H1 (cell line): Measurements from ENCODE around the gene HRH4. TPM values are rescaled to one million over a fixed set of nuclear protein-coding genes. Genes with fewer than 3 reads are reported as not detected.

Experiments
- CTCF ChIA-PET: fragments of 300-600 bp; sonication (Branson Sonifier 250); formaldehyde crosslinking; loops from one replicate; lab custom pipeline; 2021; ENCODE audit not compliant: partially characterized antibody; lab: Charles Lee
- POLR2A ChIA-PET: fragments of 300-600 bp; sonication (Branson Sonifier 250); formaldehyde crosslinking; loops from one replicate; lab custom pipeline; 2021; ENCODE audit warnings: inconsistent platforms; ENCODE audit not compliant: partially characterized antibody; lab: Charles Lee
- DNase-seq, 2 experiments: peaks; one replicate each; pipeline versions ENCODE4 v3.0.0 to v3.0.0-alpha.2; 2010 to 2022; ENCODE audit warnings: low spot score in 2 of 2, low read depth in 1 of 2, mixed read lengths in 1 of 2
- FAIRE-seq: peaks from 2 replicates; lab custom pipeline; 2011; peaks lifted over from hg19 to GRCh38; lab: Jason Lieb, UNC
- H2AFZ ChIP-seq: 2 replicates; pipeline ENCODE4 v1.8.1; 2012; ENCODE audit warnings: low read length, inconsistent platforms
- H2AK5ac ChIP-seq: 2 replicates; pipeline ENCODE4 v1.6.1; 2013; ENCODE audit warnings: low read depth, low read length
- H2BK120ac ChIP-seq: replicated peaks from 2 replicates; pipeline ENCODE3; 2013; ENCODE audit warnings: low read depth, low read length, inconsistent platforms
- H2BK12ac ChIP-seq: 2 replicates; pipeline ENCODE4 v1.6.1; 2013; ENCODE audit warnings: low read depth, low read length
- H2BK15ac ChIP-seq: 2 replicates; pipeline ENCODE4 v1.6.1; 2013; ENCODE audit warnings: low read length
- H2BK20ac ChIP-seq: 2 replicates; pipeline ENCODE4 v1.6.1; 2013; ENCODE audit warnings: low read length
- H2BK5ac ChIP-seq: 2 replicates; pipeline ENCODE4 v1.6.1; 2013; ENCODE audit warnings: low read depth, low read length
- H3K14ac ChIP-seq: 2 replicates; pipeline ENCODE4 v1.6.1; 2013; ENCODE audit warnings: inconsistent platforms; ENCODE audit not compliant: insufficient read length
- H3K18ac ChIP-seq: 2 replicates; pipeline ENCODE4 v1.6.1; 2013; ENCODE audit warnings: low read length; ENCODE audit errors: extremely low read depth
- H3K23ac ChIP-seq: 2 replicates; pipeline ENCODE4 v1.6.1; 2013; ENCODE audit warnings: inconsistent platforms; ENCODE audit not compliant: insufficient read length
- H3K23me2 ChIP-seq: 2 replicates; pipeline ENCODE4 v1.6.1; 2013; ENCODE audit warnings: low read depth, low read length
- H3K27ac ChIP-seq: 2 replicates; pipeline ENCODE4 v1.6.1; 2011; ENCODE audit warnings: low read depth, low read length, inconsistent platforms
- H3K27me3 ChIP-seq, 4 experiments: replicated peaks in 1 of 4; 1 replicate in 1 of 4; 2 replicates in 3 of 4; pipeline versions ENCODE4 v1.6.1 to v1.8.1; 2011 to 2013; ENCODE audit warnings: low read length in 3 of 4, mild to moderate bottlenecking in 3 of 4, inconsistent platforms in 2 of 4, mixed read lengths in 2 of 4, moderate library complexity in 1 of 4; ENCODE audit not compliant: control insufficient read depth in 3 of 4, insufficient read depth in 3 of 4; ENCODE audit errors: extremely low read depth in 1 of 4
- H3K36me3 ChIP-seq, 4 experiments: 2 replicates each; pipeline versions ENCODE4 v1.6.1 to v1.8.1; 2011 to 2013; ENCODE audit warnings: mild to moderate bottlenecking in 4 of 4, low read length in 3 of 4, moderate library complexity in 2 of 4, control low read depth in 1 of 4, inconsistent platforms in 1 of 4; ENCODE audit not compliant: insufficient read depth in 4 of 4, control insufficient read depth in 2 of 4
- H3K4ac ChIP-seq: replicated peaks from 2 replicates; pipeline ENCODE3; 2013; ENCODE audit warnings: low read length, low read depth, mixed read lengths, inconsistent platforms; ENCODE audit not compliant: insufficient read length
- H3K4me1 ChIP-seq, 4 experiments: replicated peaks in 1 of 4; 1 replicate in 1 of 4; 2 replicates in 3 of 4; pipeline versions ENCODE4 v1.6.1 to v1.8.1; 2011 to 2013; ENCODE audit warnings: low read length in 3 of 4, inconsistent platforms in 2 of 4, mixed read lengths in 1 of 4; ENCODE audit not compliant: insufficient read depth in 4 of 4, control insufficient read depth in 3 of 4
- H3K4me2 ChIP-seq, 2 experiments: 2 replicates each; pipeline versions ENCODE4 v1.6.1 to v1.8.1; 2011 to 2013; ENCODE audit warnings: low read depth in 2 of 2, low read length in 2 of 2, control low read depth in 1 of 2, inconsistent platforms in 1 of 2, mild to moderate bottlenecking in 1 of 2; ENCODE audit not compliant: insufficient read depth in 1 of 2
- H3K4me3 ChIP-seq, 4 experiments: fragments of 200-600, 300-600 bp in 1 of 4; sonication (generic), shearing (Covaris generic), sonication (Bioruptor Twin) in 1 of 4; 2 replicates each; pipeline versions ENCODE4 v1.5.1 to v1.8.1; 2011 to 2016; ENCODE audit warnings: low read length in 4 of 4, low read depth in 3 of 4, control low read depth in 2 of 4, inconsistent platforms in 2 of 4, mild to moderate bottlenecking in 2 of 4, mixed read lengths in 1 of 4, moderate library complexity in 1 of 4; ENCODE audit not compliant: insufficient read depth in 2 of 4; ENCODE audit errors: extremely low read depth in 1 of 4
- H3K56ac ChIP-seq: replicated peaks from 2 replicates; pipeline ENCODE3; 2013; ENCODE audit warnings: low read depth, mild to moderate bottlenecking, mixed read lengths, low read length, inconsistent platforms; ENCODE audit not compliant: insufficient read length
- H3K79me1 ChIP-seq: 2 replicates; pipeline ENCODE4 v1.6.1; 2013; ENCODE audit warnings: low read depth, low read length, control low read depth
- H3K79me2 ChIP-seq, 2 experiments: 2 replicates each; pipeline versions ENCODE4 v1.6.1 to v1.8.1; 2012 to 2013; ENCODE audit warnings: low read length in 2 of 2, mild to moderate bottlenecking in 2 of 2, inconsistent platforms in 1 of 2; ENCODE audit not compliant: insufficient read depth in 2 of 2, control insufficient read depth in 1 of 2
- H3K9ac ChIP-seq, 4 experiments: replicated peaks in 1 of 4; 1 replicate in 1 of 4; 2 replicates in 3 of 4; pipeline versions ENCODE4 v1.6.1 to v1.8.1; 2011 to 2013; ENCODE audit warnings: low read depth in 3 of 4, low read length in 3 of 4, control low read depth in 2 of 4, mild to moderate bottlenecking in 2 of 4, moderate library complexity in 2 of 4, inconsistent platforms in 1 of 4; ENCODE audit errors: extremely low read depth in 1 of 4
- H3K9me3 ChIP-seq, 2 experiments: 2 replicates each; pipeline versions ENCODE4 v1.6.1 to v1.8.1; 2012 to 2013; ENCODE audit warnings: mild to moderate bottlenecking in 2 of 2, moderate library complexity in 2 of 2, control low read depth in 1 of 2, inconsistent platforms in 1 of 2, low read depth in 1 of 2, low read length in 1 of 2, mixed read lengths in 1 of 2; ENCODE audit not compliant: insufficient read depth in 2 of 2
- H4K20me1 ChIP-seq, 2 experiments: replicated peaks in 1 of 2; 2 replicates each; pipeline versions ENCODE3 to v1.8.1; 2011 to 2013; ENCODE audit warnings: inconsistent platforms in 2 of 2, low read length in 2 of 2, mild to moderate bottlenecking in 1 of 2; ENCODE audit not compliant: insufficient read depth in 2 of 2, control insufficient read depth in 1 of 2
- H4K5ac ChIP-seq: 2 replicates; pipeline ENCODE4 v1.6.1; 2013; ENCODE audit warnings: low read length, low read depth, mixed read lengths, inconsistent platforms; ENCODE audit not compliant: insufficient read length
- H4K8ac ChIP-seq: 2 replicates; pipeline ENCODE4 v1.8.0; 2013; ENCODE audit warnings: mild to moderate bottlenecking, moderate library complexity, low read length, inconsistent platforms; ENCODE audit not compliant: insufficient read depth; ENCODE audit errors: extremely low read depth
- H4K91ac ChIP-seq: replicated peaks from 2 replicates; pipeline ENCODE3; 2013; ENCODE audit warnings: low read length, mixed read lengths, inconsistent platforms; ENCODE audit not compliant: insufficient read length
- EZH2 ChIP-seq: fragments of 200-600 bp; sonication (generic); IDR thresholded peaks from 2 replicates; pipeline ENCODE4 v1.7.1; 2012; ENCODE audit warnings: low read depth, mild to moderate bottlenecking, moderate library complexity, low read length, inconsistent platforms; ENCODE audit not compliant: severe bottlenecking
- RNF2 ChIP-seq: fragments of 200-900, 300-1000 bp; sonication (generic); IDR thresholded peaks from 2 replicates; pipeline ENCODE4 v1.7.1; 2016; ENCODE audit warnings: borderline replicate concordance, low read depth, mild to moderate bottlenecking, antibody characterized with exemption, low read length; ENCODE audit not compliant: poor library complexity, severe bottlenecking; ENCODE audit errors: missing control alignments
- WGBS, 2 experiments: shearing (Covaris generic) in 1 of 2; methylation state at CpG; one replicate each; pipeline versions ENCODE4 v1.1.6 to v1.1.7; 2013 to 2015; ENCODE audit warnings: low lambda C conversion rate in 2 of 2, mixed read lengths in 2 of 2, inconsistent platforms in 1 of 2, low coverage in 1 of 2, missing lambda C conversion rate in 1 of 2; ENCODE audit not compliant: insufficient replicate concordance in 2 of 2, insufficient coverage in 1 of 2, insufficient read length in 1 of 2; ENCODE audit errors: extremely low coverage in 1 of 2, missing lambda C conversion rate in 1 of 2; 5-methylcytosine and 5-hydroxymethylcytosine counted together
- polyA plus RNA-seq, 7 experiments: library from polyadenylated mRNA; depleted of rRNA in 3 of 7; stranded (reverse) in 5 of 7; unstranded in 2 of 7; fragments of >200 nt in 5 of 7; fragments of 200-250 nt in 2 of 7; gene quantifications; 1 replicate in 5 of 7; 2 replicates in 1 of 7; 4 replicates in 1 of 7; pipeline versions ENCODE4 v1.2.1 to v1.2.3, GENCODE V29; 2011 to 2013; ENCODE audit warnings: missing spikeins in 2 of 7, mixed read lengths in 2 of 7
- total RNA-seq: library from RNA; stranded (reverse); fragmentation: NEBNext Ultra II Directional; extraction: Animal tissue kit (Norgen Biotek cat#: 25700); gene quantifications from 2 replicates; pipeline ENCODE4 v1.2.1, GENCODE V29; 2021

Gene HRH4
- total and polyA plus RNA-seq, 2 of the 8 experiments (the other 6 are each of a cell fraction or from before 2014, with no cell fraction given): 0.03 TPM; not detected in 1

- no peak overlapping the region for H3K9ac ChIP-seq
- H3K18ac ChIP-seq: no peak overlapping the region
- no peak overlapping the region for H3K23ac ChIP-seq
- FAIRE-seq (no peak), DNase-seq (no peak)
- no peak overlapping the region for H3K56ac ChIP-seq
- H3K27ac ChIP-seq: no peak overlapping the region
- no peaks in the 10 kb centered on the region for H3K9me3 ChIP-seq
- H4K91ac ChIP-seq: no peak overlapping the region
- no peaks in the 10 kb centered on the region for H3K27me3 ChIP-seq
- H2AK5ac ChIP-seq: no peak overlapping the region
- no peaks in the 10 kb centered on the region for H3K79me1 ChIP-seq
- H2BK120ac ChIP-seq: no peak overlapping the region
- H3K4me1 ChIP-seq: peaks cover 0 to 4% (median 2%) of the 10 kb centered on the region in 4 experiments; a peak in 2 of 7 replicates
- peaks cover 3% of the 10 kb centered on the region; the same call in 1 of the 2 replicates for H3K23me2 ChIP-seq
- no peak overlapping the region for H3K14ac ChIP-seq
- no peak overlapping the region for H3K4me2 ChIP-seq
- no peak overlapping the region for H4K8ac ChIP-seq
- no peak overlapping the region for H2BK12ac ChIP-seq
- no peak overlapping the region for H4K5ac ChIP-seq
- H2BK15ac ChIP-seq: no peak overlapping the region
- no peaks in the 10 kb centered on the region for H3K79me2 ChIP-seq
- H2AFZ ChIP-seq: no peak overlapping the region
- CTCF ChIA-PET: interaction anchor here (0.7 to 1.8 kb wide), 3 partner anchors 9 to 22 kb away, joined by 3 to 5 read pairs (median 3); no protein-coding TSS in a partner anchor
- H4K20me1 ChIP-seq: no peaks in the 10 kb centered on the region
- POLR2A ChIA-PET: interaction anchor here (1.3 to 1.8 kb wide), 2 partner anchors 25 to 41 kb away, joined by 3 to 5 read pairs; partner anchors contain the start of gene OSBPL1A
- TF ChIP-seq RNF2 (no peak), EZH2 (no peak)
- H2BK5ac ChIP-seq: no peak overlapping the region
- H3K36me3 ChIP-seq: no peaks in the 10 kb centered on the region
- no peak overlapping the region for H3K4ac ChIP-seq
- no peak overlapping the region for H3K4me3 ChIP-seq
- H2BK20ac ChIP-seq: no peak overlapping the region
- 100% methylated on average over 1 of the region's 1 CpG; no CpG with 5 or more reads in 1 of the 2 experiments for WGBS, 2 experiments
Observed at GRCh38 chr18:24421831-24422230, 38.6 kb upstream of the HRH4 start.
